ENCODE measurements around the gene TMEM187.
A peak's percentile ranks its signal among the peaks of the same experiment; 100 is the strongest.
"Not testable (repeated sequence)": the region's sequence is repeated elsewhere in the genome, so short reads cannot be mapped to it uniquely, and the experiment has no call there.

The TMEM187 gene

DNA sequence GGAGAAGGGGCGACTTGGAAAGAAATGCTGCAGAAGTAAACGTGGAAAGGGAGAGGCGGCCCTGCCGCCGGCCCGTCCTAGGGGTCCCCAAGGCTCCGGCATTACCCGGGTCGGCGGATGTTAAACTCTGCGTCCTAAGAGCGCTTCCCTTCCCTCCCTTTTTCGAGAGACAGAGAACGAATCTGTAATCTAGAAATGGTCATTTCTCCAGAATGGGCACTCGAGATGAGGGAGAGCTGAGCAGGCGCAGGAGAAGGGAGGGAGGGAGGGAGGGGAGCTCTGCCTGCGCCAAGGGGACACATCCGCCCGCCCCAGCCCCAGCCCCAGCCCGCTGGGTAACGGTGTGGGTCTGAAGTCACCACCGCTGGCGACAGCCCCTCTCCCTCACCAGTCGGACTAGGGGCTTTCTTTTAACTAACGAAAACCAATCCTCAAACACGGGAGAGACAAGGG lies 2.6 kb upstream of the TMEM187 start:
- DNase-seq (ENCODE audit: insufficient read length, low spot score) = no peak
- FAIRE-seq = no peak

DNA sequence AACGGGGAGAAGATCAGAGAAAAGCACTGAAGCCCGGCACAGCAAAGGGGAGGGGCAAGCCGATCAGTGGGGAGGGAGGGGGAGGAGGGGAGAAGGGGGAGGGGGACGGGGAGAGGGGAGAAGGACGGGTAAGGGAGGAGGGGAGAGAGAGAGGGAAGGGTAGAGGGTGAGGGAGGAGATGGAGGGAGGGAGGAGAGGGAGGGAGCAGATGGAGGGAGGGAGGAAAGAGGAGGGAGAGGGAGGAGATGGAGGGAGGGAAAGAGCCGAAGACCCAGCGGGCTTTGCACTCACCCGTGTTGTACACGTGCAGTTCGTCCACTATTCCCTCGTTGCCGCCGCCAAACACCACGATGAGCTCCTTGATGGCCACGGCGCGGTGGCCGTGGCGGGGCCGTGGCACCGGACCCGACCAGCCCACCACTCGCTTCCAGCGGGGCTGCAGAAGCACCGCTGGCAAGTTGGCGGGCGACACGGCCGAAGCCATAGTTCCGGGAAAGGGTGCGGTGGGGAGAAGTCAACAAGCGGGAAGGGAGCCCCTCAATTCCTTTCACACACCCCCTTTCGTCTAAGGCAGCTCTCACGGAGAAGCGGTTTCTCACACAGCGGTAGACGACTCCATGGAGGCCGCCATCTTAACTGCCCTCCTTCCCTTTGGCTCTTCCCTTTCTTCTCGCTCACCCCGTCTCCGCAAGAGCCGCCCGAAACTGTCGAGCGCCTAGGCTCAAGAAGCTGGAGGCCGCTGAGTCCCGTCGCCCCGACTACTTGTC lies 2.0 kb upstream of the TMEM187 start:
- DNase-seq (ENCODE audit: insufficient read length, low spot score) (no peak), FAIRE-seq (no peak)

DNA sequence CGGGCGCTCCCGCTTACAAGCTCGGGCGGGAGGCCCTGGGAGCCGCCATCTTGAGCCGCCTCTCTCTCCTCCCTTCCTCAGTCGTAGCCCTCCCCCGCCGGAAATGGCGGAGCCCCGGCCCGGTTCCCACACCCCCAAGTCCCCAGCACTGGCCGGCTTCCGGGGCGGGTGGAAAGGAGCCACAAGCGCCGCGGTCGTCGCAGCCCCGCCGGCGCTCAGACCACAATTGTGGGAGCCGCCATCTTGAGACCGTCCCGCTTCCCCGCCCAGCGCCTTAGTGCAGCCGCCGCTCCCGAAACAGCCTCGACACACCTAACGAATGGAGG lies 1.5 kb upstream of the TMEM187 start:
- peak; percentile 62 for DNase-seq (ENCODE audit: insufficient read length, low spot score)
- FAIRE-seq = no peak

DNA sequence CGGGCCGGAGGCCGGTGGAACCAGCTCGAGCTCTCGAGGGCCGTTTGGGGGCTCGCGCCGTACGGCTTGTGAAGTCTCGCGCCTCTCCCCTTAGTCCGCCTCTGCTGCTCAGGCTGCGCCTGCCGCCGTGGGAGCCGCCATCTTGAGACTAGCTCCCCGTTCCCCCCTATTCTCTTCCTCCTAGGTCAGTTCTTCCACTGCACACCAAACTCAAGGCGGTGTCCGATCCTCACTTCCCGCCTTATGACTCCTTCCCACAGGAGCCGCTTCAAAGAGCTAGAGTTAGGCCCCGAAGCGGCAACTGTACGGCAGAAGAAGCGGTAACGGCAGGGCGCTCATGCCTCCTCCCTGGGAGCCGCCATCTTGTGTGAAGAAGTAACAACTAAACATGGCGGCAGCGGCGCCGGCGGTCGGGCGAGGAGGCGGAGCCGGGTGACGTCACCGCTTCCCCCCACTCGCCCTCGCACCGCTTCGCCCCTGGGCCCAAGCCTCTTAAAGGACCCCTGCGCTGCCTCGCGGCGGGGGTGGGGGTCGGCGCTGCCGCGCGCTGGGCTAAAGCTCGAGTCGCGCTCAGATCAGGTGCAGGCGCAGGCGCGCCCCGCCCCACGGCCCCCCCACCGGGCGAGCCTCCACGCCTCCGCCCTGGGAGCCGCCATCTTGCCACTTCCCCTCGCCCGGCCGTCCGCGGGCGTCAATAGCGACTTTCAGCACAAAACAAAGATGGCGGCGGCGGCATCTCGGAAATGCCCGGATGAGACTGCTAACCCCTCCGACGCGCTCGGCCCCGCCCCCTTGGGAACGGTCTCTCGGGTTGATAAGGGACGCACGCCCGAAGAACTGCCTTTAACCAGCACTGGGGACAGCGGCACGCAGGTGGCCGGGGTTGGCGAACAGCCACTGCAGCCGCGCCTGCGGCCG lies 845 bp upstream of the TMEM187 start, which contains the start of gene HCFC1:
HCFC1 (minus strand) TSS at position 369 of the 918 bp plus-strand sequence. CDS start 978 bp downstream, outside the sequence.
- DNase-seq (ENCODE audit: insufficient read length, low spot score) (no peak), FAIRE-seq (peak; percentile 98)

DNA sequence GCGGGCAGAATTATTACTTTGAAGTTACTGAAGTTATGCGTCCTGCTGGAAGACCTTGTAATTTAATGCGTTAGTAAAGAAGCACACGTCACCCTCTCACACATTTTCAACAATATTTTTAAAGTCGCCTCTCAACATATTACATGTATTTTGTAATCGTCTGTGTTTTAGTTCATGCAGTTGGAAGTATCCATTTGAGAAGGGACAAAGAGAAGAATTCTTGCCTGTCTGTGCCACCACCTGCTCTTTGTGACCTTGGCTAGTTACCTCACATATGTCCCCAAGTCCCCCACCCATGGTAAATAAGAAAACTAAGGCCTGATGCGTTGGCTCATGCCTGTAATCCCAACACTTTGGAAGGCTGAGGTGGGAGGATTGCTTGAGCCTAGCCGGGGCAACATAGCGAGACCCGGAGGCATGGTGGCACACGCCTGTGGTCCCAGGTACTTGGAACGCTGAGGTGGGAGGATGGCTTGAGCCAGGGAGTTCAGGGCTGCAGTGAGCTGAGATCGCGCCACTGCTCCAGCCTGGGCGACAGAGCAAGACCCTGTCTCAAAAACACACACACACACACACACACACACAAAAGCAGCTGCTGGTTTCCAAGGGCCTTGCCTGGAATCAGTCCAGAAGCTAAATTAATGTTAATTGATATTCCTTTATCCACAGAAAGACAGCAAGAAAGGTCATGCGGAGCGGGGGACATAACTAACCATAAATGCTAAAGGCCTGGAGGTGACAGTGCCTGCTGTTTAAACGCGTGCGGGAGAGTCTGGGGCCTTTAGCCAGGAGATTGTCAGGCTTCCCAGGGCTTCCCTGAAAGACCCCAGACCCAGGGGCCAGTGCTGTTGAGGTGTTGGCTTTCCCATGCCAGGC lies 811 bp downstream of the TMEM187 start:
- FAIRE-seq (peak; percentile 91), DNase-seq (ENCODE audit: insufficient read length, low spot score) (no peak)

DNA sequence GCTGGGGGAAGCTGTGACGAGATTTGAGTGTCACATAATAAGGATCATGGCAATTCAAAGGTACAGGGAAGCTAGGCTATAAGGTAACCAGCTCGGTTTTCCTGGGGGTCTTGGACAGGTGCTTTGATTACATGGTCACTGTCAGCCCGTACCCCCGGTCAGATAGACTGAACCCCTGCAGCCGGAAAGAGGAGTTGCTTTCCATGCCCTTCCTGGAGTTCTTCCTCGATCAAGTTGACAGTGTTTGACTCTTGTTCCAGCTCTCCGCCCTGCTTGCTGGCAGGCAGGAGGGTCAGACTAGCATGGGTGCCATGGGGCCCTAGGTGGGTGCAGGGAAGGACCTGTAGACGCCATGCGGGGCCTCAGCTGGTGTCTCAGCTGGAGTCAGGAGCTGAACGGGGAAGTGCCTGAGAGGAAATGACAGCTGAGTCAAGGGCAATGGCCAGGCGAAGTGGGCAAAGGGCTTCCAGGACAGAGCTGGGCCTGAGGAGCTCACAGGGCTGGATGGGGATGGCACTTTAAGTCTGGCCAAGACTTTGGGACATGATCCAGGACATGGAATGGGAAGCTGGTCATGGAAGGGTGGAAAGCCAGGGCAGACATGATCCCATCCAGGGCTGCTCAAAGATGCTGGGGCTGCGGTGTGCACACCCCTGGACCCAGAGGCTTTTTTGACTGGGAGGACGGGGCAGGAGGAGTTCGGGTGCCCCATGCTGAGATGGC lies 1.6 kb downstream of the TMEM187 start:
- FAIRE-seq = peak; percentile 86
- DNase-seq (ENCODE audit: insufficient read length, low spot score) = no peak

DNA sequence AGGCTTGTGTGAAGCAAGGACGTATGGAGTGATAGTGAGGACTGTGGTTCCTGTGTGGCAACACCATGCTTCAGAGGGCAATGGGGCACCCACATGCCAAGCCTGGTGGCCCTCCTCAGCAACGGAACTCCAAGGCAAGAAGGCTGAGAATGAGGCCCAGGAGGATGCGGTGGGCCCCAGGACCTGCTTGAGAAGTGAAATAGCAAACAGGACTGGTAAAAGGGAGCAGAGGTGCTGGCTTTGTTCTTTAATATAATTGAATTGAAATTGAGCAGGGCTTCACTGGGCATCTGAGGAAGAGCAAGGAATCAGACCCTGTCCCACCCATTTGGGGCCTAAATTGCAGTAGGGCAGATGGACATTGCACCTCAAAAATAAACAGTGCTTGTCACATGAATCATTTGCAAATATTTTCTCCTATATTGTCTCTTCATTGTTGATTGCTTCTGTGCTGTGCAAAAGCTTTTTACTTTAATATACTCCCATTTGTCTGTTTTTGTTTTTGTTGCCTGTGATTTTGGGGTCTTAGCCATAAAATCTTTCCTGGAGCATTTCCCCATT lies 2.3 kb downstream of the TMEM187 start:
- DNase-seq (ENCODE audit: insufficient read length, low spot score) (no peak), FAIRE-seq (no peak)

DNA sequence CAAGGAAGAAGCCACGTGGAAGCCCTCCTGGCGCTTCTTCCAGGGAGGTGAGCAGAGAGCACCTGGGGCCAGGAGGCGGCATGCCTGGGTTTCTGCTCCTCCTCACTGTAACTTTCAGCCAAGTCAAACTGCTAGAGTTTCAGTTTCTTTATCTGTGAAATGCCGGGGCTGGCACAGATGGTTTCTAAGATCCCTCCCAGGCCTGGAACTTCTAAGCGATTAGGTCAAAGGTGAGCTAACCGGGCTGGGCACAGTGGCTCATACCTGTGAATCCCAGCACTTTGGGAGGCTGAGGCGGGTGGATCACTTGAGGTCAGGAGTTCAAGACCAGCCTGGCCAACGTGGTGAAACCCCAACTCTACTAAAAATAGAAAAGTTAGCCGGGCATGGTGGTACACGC lies 7.8 kb downstream of the TMEM187 start:
- DNase-seq (ENCODE audit: insufficient read length, low spot score) = not testable (repeated sequence)
- peak; percentile 100 for FAIRE-seq

DNA sequence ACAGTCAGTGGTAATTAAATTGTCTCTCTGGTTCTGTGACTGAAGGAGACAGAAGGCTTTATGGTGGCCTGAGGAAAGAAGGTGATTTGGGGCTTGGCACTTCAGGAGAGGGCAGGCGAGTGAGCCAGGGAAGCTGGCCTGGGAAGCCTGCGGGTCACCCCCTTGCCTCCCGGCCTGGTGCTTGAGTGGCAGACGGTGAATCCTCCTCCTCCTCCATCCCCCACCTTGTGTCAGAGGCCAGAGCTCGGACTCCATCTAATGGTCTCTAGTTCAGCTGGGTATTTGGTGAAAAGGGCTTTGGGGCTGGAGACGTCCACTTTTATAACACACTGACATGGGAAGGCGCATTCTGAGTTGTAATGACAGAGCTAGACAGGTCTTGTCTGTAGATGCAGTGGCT lies 8.7 kb downstream of the TMEM187 start:
- FAIRE-seq (no peak), DNase-seq (ENCODE audit: insufficient read length, low spot score) (no peak)

DNA sequence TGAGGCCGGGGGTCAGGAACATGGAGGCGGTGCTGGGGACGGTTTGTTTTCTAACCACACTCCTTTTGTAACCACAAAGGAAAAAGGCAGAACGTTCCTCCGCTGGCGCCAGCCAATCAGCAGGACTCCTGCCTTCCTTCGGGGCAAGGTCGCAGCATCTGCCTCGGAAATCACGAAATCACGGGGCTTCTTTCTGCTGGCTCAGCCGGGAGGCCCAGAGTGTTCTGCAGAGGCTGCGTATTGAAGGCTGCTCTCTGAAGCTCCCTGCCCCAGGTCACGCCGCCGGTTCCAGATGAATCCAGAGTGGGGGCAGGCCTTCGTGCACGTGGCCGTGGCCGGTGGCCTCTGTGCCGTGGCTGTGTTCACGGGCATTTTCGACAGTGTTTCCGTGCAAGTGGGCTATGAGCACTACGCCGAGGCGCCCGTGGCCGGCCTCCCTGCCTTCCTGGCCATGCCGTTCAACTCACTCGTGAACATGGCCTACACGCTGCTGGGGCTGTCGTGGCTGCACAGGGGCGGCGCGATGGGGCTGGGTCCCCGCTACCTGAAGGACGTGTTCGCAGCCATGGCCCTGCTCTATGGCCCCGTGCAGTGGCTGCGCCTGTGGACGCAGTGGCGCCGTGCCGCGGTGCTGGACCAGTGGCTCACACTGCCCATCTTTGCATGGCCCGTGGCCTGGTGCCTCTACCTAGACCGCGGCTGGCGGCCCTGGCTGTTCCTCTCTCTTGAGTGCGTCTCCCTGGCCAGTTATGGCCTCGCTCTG lies 9.4 kb downstream of the TMEM187 start:
- DNase-seq (ENCODE audit: insufficient read length, low spot score) (no peak), FAIRE-seq (peak; percentile 96)

DNA sequence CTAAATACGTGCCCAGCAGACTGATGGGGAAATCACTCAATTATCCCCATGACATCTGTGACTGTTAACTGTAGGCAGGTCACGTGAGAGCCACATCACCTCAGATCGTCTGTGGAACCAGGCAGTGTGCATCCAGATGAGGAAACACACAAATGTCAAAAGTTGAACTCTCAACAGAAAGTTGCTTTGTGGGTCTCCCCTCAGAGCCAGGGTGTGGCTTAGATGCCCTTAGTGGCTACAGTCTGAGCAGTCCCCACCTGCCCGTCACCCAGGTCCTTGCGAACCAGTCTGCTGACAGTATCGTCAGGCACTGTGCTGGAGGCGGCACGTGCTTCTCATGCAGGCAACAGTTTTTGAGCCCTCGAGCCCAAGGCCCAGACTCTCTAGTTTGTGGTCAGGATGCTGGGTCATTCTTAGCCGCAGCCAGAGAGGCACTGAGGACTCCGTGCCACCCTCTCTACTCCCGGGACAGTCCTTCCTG lies 10.8 kb downstream of the TMEM187 start:
- DNase-seq (ENCODE audit: insufficient read length, low spot score) = no peak
- peak; percentile 92 for FAIRE-seq

DNA sequence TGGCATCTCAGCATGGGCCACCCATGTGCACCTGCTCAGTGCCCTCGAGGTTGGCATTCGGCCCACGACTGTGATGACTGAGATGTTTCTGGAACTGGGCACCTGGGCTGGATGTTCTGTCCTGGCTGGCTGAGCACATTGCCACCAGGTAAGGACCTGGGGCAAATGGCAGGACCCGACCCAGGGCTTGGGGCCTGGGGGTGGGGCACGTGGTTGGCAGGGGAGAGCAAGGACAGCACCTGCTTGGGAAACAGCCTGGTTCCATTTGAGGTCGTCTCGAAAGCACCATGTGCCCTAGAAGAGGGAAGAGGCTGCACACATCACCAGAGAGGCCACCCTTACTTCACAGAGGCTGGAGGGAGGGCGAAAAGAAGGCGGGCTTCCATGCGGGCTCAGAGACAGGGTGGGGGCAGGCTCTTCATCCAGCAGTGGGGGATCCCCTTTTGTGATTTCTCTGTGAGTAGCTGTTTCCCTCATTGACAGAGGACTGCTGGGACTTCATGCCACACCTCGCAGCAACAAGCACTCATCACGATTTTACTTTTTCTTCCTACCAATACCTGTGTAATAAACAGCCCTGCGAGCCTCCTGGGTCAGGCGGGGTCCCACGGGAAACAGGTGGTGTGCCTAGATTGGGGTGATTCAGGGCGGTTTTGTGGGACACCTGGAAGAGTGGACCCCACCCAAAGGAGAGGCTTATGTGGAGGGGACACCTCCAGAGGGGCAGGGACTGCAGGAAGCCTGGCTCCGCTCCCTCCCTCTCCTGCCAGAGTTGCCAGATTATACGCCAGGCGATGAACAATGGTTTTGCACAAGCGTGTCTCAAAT lies 12.0 kb downstream of the TMEM187 start:
- DNase-seq (ENCODE audit: insufficient read length, low spot score) (no peak), FAIRE-seq (no peak)

DNA sequence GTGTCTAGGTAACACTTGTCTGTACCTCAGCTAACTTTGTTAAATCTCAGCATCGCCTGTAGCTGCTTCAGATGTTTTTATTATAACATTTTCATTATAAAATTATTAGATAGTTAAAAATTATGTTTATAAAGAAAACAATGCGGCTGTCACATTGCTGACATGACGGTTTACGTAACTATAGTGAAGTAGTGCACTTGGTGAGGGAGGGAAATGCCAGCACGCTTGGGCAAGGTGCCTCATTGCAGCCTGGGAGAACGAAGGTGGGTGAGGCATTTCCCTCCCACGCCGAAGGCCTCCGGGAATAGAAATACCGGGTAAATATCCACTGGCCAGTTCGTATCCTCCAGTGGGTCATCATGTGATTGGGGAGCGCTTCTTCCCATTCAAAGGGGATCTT lies 15.9 kb downstream of the TMEM187 start:
- FAIRE-seq = no peak
- DNase-seq (ENCODE audit: insufficient read length, low spot score) = no peak

DNA sequence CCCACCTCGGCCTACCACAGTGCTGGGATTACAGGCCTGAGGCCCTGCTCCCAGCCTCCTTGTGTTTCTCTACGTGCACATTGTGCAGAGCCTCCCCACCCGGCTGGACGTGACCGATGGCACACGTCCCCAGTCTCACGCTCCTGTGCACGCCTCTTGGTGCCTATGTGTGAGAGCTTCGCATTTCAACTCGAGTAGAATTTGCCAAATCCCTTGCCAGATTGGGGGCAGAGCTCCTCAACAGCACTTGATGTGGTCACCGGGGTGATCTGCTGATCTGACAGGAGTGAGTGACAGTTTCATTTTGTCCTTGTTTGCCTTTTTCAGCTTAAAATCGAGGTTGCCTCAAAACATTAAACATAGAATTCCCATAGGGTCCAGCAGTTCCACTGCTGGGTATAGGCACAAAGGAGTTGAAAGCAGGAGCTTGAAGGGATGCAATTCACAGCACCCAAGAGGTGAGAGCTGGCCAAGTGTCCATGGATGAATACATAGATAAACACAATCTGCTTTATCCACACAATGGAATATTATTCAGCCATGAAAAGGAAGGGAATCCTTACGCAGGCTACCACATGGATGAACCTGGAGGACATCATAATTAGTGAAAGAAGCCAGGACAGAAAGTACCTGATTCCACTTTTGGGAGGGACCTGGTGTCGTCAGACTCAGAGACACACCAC lies 17.6 kb downstream of the TMEM187 start:
- DNase-seq (ENCODE audit: insufficient read length, low spot score) (no peak), FAIRE-seq (no peak)

DNA sequence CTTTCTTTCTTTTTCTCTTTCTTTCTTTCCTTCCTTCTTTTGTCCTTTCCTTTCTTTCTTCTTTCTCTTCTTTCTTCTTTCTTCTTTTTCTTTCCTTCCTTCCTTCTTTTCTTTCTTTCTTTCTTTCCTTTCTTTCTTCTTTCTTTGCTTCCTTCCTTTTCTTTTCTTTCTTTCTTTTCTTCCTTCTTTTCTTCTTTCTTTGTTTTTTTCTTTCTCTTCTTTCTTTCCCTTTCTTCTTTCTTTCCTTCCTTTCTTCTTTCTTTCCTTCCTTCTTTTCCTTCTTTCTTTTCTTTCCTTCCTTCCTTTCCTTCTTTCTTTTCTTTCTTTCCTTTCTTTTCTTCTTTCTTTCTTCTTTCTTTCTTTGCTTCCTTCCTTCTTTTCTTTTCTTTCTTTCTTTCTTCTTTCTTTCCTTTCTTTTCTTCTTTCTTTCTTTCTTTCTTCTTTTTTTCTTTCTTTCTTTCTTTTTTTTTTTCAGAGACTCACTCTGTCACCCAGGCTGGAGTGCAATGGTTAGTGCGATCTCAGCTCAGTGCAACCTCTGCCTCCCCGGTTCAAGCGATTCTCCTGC lies 18.5 kb downstream of the TMEM187 start:
- DNase-seq (ENCODE audit: insufficient read length, low spot score) = no peak
- no peak for FAIRE-seq

DNA sequence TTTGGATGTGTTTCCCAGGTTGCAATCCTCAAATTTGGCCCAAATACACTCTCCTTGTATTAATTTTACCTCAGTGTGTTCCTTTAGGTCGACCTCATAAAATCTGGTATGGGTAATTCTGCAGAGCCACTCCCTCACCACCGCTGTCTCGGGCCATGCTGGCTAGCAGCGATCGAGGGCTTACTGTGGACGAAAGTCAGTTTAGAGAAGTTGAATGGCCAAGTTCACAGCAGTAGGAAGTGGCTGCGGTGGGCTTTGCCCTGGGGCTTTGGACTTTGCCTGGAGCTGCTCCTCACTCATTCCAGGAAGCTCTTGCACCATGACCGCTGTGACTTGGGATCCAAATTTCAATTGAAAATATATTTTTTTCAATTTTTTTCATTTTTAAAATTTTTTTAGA lies 19.6 kb downstream of the TMEM187 start:
- FAIRE-seq = no peak
- no peak for DNase-seq (ENCODE audit: insufficient read length, low spot score)

DNA sequence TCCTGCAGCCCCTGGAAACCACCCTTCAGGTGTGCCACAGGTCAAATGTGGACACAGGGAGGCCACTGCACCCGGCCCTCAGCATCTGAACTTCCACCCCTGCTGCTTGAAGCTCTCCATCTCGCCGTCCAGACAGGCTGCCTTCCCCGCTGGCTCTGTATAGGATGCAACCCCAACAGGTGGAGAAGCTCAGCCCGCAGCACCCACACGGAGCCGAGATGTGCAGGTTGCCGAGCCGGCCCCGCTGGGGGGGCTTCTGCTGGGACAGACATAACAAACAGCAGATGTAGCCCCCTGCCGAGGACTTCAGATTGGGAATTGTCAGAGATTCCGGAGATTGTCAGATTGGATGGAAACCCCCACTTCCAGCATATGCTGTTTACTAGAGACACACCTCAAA lies 20.5 kb downstream of the TMEM187 start:
- no peak for DNase-seq (ENCODE audit: insufficient read length, low spot score)
- FAIRE-seq = no peak

Measured in GM19239 (cell line).